DMS153 treated with DMSO at 0.1 percent for 48 hours (cell line): ENCODE results near the gene PAX4.
A peak's percentile ranks its signal among the peaks of the same experiment; 100 is the strongest.

Experiments used
- DNase-seq: peaks from one replicate; lab custom pipeline; 2025; ENCODE audit not compliant: unreplicated experiment; lab: John Stamatoyannopoulos, UW

PAX4 gene

GRCh38 chr7:127629268-127629854 lies 11.4 kb upstream of the PAX4 start:
- DNase-seq = no peak

- DNase-seq = no peak
Measured at GRCh38 chr7:127628445-127628844, 10.5 kb upstream of the PAX4 start.

GRCh38 chr7:127625331-127625730 lies 7.4 kb upstream of the PAX4 start:
- DNase-seq = no peak

- no peak for DNase-seq
Measured at GRCh38 chr7:127620406-127621233, 2.7 kb upstream of the PAX4 start.

GRCh38 chr7:127619681-127620405 lies 1.9 kb upstream of the PAX4 start:
- DNase-seq = no peak

- DNase-seq = no peak
Measured at GRCh38 chr7:127618775-127619174, 833 bp upstream of the PAX4 start.

- no peak for DNase-seq
Measured at GRCh38 chr7:127616724-127617123, 1.2 kb downstream of the PAX4 start.

GRCh38 chr7:127612263-127612662 lies 5.7 kb downstream of the PAX4 start:
- DNase-seq = no peak

- no peak for DNase-seq
Measured at GRCh38 chr7:127609297-127609696, 8.6 kb downstream of the PAX4 start.

- no peak for DNase-seq
Measured at GRCh38 chr7:127608446-127608845, 9.5 kb downstream of the PAX4 start.

GRCh38 chr7:127600885-127601284 lies 17.1 kb downstream of the PAX4 start:
- no peak for DNase-seq

GRCh38 chr7:127598318-127598717 lies 19.6 kb downstream of the PAX4 start:
- DNase-seq = no peak

GRCh38 chr7:127595737-127596136 lies 22.2 kb downstream of the PAX4 start:
- no peak for DNase-seq

- no peak for DNase-seq
Measured at GRCh38 chr7:127594490-127594889, 23.5 kb downstream of the PAX4 start.

- no peak for DNase-seq
Measured at GRCh38 chr7:127592550-127592949, 25.4 kb downstream of the PAX4 start.

GRCh38 chr7:127591591-127591990 lies 26.4 kb downstream of the PAX4 start:
- DNase-seq = no peak

GRCh38 chr7:127591189-127591588 lies 26.8 kb downstream of the PAX4 start:
- no peak for DNase-seq

- DNase-seq = no peak
Measured at GRCh38 chr7:127589896-127590295, 28.0 kb downstream of the PAX4 start.

- peak; percentile 43 for DNase-seq
Measured at GRCh38 chr7:127588697-127589482, 29.1 kb downstream of the PAX4 start.

- peak; percentile 48 for DNase-seq
Measured at GRCh38 chr7:127588019-127588696, 29.8 kb downstream of the PAX4 start, which contains the start of gene ARF5. Gene ARF5, plus strand, starts transcription at chr7:127588411. Its CDS starts 88 bp downstream, at chr7:127588499.

GRCh38 chr7:127587663-127588018 lies 30.3 kb downstream of the PAX4 start:
- DNase-seq = no peak
